Heart left ventricle (tissue), 16 donors: ENCODE results near the gene RORC. TPM values are rescaled to one million over a fixed set of nuclear protein-coding genes. Genes with fewer than 3 reads are reported as not detected.
"Not testable (repeated sequence)": the region's sequence is repeated elsewhere in the genome, so short reads cannot be mapped to it uniquely, and the experiment has no call there.

Experiments
- ATAC-seq, 4 donors: fragments of 200-7000 bp; cut with Tn5 transposase; one replicate each; pipeline ENCODE4 v1.9.1; 2020 to 2022; ENCODE audit warnings: moderate library complexity in 4 of 4, mild to moderate bottlenecking in 3 of 4, moderate number of reproducible peaks in 1 of 4
- DNase-seq, 5 donors: peaks; one replicate each; pipeline ENCODE4 v3.0.0-alpha.2; 2020
- H3K27ac ChIP-seq, 12 donors: fragments of 200-600 bp; sonication (generic) in 4 of 12; one replicate each; pipeline versions ENCODE4 v1.5.0 to v1.8.0; 2016 to 2022; ENCODE audit warnings: mild to moderate bottlenecking in 2 of 12
- H3K27me3 ChIP-seq, 9 donors: fragments of 200-600 bp; sonication (generic) in 2 of 9; one replicate each; pipeline versions ENCODE4 v1.5.1 to v1.8.0; 2016 to 2022; ENCODE audit warnings: mild to moderate bottlenecking in 3 of 9
- H3K36me3 ChIP-seq, 9 donors: fragments of 200-600 bp; sonication (generic) in 2 of 9; one replicate each; pipeline versions ENCODE4 v1.5.0 to v1.8.0; 2018 to 2022; ENCODE audit warnings: mild to moderate bottlenecking in 2 of 9
- H3K4me1 ChIP-seq, 12 donors: fragments of 200-600 bp; sonication (generic) in 4 of 12; one replicate each; pipeline versions ENCODE4 v1.5.0 to v1.8.0; 2016 to 2022; ENCODE audit warnings: mild to moderate bottlenecking in 3 of 12
- H3K4me3 ChIP-seq, 12 donors: fragments of 200-600 bp; sonication (generic) in 4 of 12; one replicate each; pipeline versions ENCODE4 v1.5.0 to v1.8.0; 2017 to 2022; ENCODE audit warnings: mild to moderate bottlenecking in 9 of 12, moderate library complexity in 4 of 12
- H3K9me3 ChIP-seq, 12 donors: fragments of 200-600 bp; sonication (generic) in 4 of 12; one replicate each; pipeline versions ENCODE4 v1.5.0 to v1.8.0; 2016 to 2022; ENCODE audit warnings: mild to moderate bottlenecking in 1 of 12
- CTCF ChIP-seq, 12 donors: fragments of 200-600 bp; sonication (generic) in 4 of 12; IDR thresholded peaks; one replicate each; pipeline versions ENCODE4 v1.5.0 to v1.8.0; 2018 to 2022; ENCODE audit warnings: antibody characterized with exemption in 12 of 12, mild to moderate bottlenecking in 5 of 12
- POLR2A ChIP-seq, 2 donors: fragments of 450-650 bp; IDR thresholded peaks; one replicate each; pipeline ENCODE4 v1.6.1; 2017; ENCODE audit warnings: antibody characterized with exemption in 2 of 2, mild to moderate bottlenecking in 2 of 2, moderate library complexity in 2 of 2
- WGBS, 4 donors: extraction: QIAGEN DNeasy Blood & Tissue Kit in 2 of 4; methylation state at CpG; one replicate each; pipeline versions ENCODE4 v1.1.5 to v1.1.7; 2013 to 2018; 5-methylcytosine and 5-hydroxymethylcytosine counted together
- intact Hi-C, 10 donors: fragments of 100-400 bp; cut with DNase I; formaldehyde crosslinking; loops; one replicate each; pipeline versions ENCODE4 v1.11.1 to v1.14.2; 2022
- polyA plus RNA-seq, 2 donors: library from polyadenylated mRNA; stranded (reverse); fragments of 200-250 nt; gene quantifications; one replicate each; pipeline ENCODE4 v1.2.3, GENCODE V29; 2013
- total RNA-seq, 9 donors: library from RNA; depleted of rRNA in 2 of 9; stranded (reverse); fragments of >200 nt in 2 of 9; fragmentation: NEBNext Ultra II Directional in 3 of 9; extraction: Animal tissue kit (Norgen Biotek cat#: 25700) in 3 of 9; gene quantifications; one replicate each; pipeline versions ENCODE4 v1.1.0 to v1.2.4, GENCODE V29; 2016 to 2023
- donor health status: ischemic (EF 13 %, LVEDD 7.1; RV severe dilation, severe dysfunction).
- donor health status: healthy with polysubstance abuse.
- donor health status: DM: no; HTN: yes; CAD: no.
- donor health status: DM: no; HTN: no; CAD: no.
- donor health status: ischemic (EF 25% LVEDD 6.9; RV normal size, moderate dysfunction).
- donor health status: ischemic (EF 25% LVEDD 5.7; RV mildly dilated, moderate dysfunction).
- donor health status: healthy.
- donor health status: DM: yes; HTN: yes; CAD: no.
- donor health status: ischemic (EF 35%, LVEDD 5.7; RV mildly dilated, moderate dysfunction).
- donor health status: nonischemic (EF 11% LVEDD 7.7; RV severe dilation, severe dysfunction).
- donor health status: DM: yes; HTN: yes; CAD: no.
- donor health status: PGD.
- donor health status: ischemic (EF 29% LVEDD 5.4; RV normal size, mild dysfunction).
- donor health status: nonischemic (EF 23%, LVEDD 6.1; RV moderate dilation, normal function).

The RORC gene
- total and polyA plus RNA-seq, 11 donors = 3.6 to 58.9 (median 11.8) TPM

DNA sequence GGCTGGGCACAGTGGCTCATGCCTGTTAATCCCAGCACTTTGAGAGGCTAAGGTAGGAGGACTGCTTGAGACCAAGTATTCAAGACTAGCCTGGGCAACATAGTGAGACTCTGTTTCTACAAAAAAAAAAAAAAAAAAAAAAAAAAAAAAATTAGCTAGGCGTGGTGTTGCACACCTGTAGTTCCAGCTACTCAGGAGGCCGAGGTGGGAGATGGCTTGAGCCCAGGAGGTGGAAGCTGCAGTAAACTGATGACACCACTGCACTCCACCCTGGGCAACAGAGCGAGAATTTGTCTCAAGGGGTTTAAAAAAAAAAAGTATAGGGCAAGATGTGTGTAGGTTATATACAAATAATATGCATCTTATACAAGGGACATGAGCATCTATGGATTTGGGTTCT is 43.9 kb downstream of the RORC start:
- DNase-seq (no peak), ATAC-seq (no peak)
- H3K9me3 ChIP-seq = no peaks in the 10 kb centered on the region
- WGBS, 4 donors = 91 to 95% (median 93%) methylated on average over 3 of the region's 3 CpGs
- TF ChIP-seq CTCF (IDR thresholded peaks at IDR 0.05) = no peak
- no peak for TF ChIP-seq POLR2A (IDR thresholded peaks at IDR 0.05)
- intact Hi-C loops = no loop called here
- H3K4me3 ChIP-seq = no peak overlapping the region
- H3K27ac ChIP-seq = no peak overlapping the region
- no peaks in the 10 kb centered on the region for H3K36me3 ChIP-seq
- no peaks in the 10 kb centered on the region for H3K27me3 ChIP-seq
- peaks cover 0 to 35% (median 14%) of the 10 kb centered on the region in 12 donors for H3K4me1 ChIP-seq

DNA sequence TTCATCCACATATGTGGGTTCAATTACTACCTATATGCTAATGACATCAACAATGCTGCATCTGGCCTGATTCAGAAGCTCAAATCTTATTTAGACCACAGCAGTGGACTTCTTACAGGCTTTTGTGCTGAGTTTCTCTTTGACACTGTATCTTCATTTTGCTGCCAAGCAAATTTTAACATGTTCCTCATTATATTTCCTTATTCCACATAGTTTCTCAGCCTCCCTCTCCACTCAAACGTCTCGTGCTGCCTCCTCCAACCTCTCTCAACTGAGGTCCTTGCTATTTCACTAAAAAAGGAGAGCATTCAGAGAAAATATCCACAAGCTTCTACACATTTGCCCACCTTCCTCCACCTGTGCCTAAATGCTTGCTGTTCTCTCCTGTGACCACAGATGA is 47.8 kb downstream of the RORC start:
- Histone ChIP-seq H3K9me3 (no peaks in the 10 kb centered on the region), H3K4me1 (peaks cover 0 to 20% (median 0%) of the 10 kb centered on the region in 12 donors), H3K27me3 (no peaks in the 10 kb centered on the region), H3K4me3 (peak overlapping the region in 1 of 12 donors; percentile 23), H3K36me3 (peaks cover 0 to 30% (median 17%) of the 10 kb centered on the region in 9 donors), H3K27ac (peak overlapping the region in 3 of 12 donors; percentile 3 to 83 (median 31))
- TF ChIP-seq POLR2A (IDR thresholded peaks at IDR 0.05) (no peak), CTCF (IDR thresholded peaks at IDR 0.05) (no peak)
- intact Hi-C loops = no loop called here
- DNase-seq (no peak), ATAC-seq (no peak)
- 59 to 68% (median 62%) methylated on average over 2 of the region's 2 CpGs for WGBS, 4 donors

DNA sequence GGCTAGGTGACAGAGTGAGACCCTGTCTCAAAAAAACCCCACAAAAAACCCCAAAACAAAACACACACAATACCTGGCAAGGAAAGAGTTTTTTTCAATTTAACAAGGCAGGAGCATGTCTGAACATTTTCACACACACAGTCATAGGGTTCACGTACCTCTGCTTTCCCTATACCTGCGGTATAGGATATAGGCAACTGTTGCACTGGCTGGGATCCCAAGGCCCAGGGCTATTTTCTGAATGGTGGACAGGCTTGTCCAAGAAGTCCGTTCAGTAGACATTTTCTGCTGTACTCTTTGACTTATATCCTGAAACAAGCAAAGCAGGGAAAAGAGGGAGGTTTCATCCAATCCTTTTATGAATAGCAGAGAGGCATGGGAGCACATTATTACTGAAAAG is 48.9 kb downstream of the RORC start:
- intact Hi-C loops = no loop called here
- Histone ChIP-seq H3K4me1 (peaks cover 0 to 20% (median 0%) of the 10 kb centered on the region in 12 donors), H3K27ac (peak overlapping the region in 1 of 12 donors; percentile 83), H3K36me3 (peaks cover 0 to 39% (median 27%) of the 10 kb centered on the region in 9 donors), H3K4me3 (no peak overlapping the region), H3K27me3 (no peaks in the 10 kb centered on the region), H3K9me3 (no peaks in the 10 kb centered on the region)
- TF ChIP-seq POLR2A (IDR thresholded peaks at IDR 0.05) (no peak), CTCF (IDR thresholded peaks at IDR 0.05) (no peak)
- DNase-seq (no peak), ATAC-seq (no peak)
- 90 to 95% (median 94%) methylated on average over 3 of the region's 3 CpGs for WGBS, 4 donors

- H3K9me3 ChIP-seq, H3K4me3 ChIP-seq, ATAC-seq, DNase-seq, intact Hi-C loops, H3K27me3 ChIP-seq: not testable (repeated sequence)
- WGBS, 4 donors = 88 to 94% (median 91%) methylated on average over 5 of the region's 5 CpGs
- Histone ChIP-seq H3K27ac (peak overlapping the region in 1 of 12 donors; percentile 83), H3K36me3 (peaks cover 0 to 40% (median 29%) of the 10 kb centered on the region in 9 donors), H3K4me1 (peaks cover 0 to 20% (median 0%) of the 10 kb centered on the region in 12 donors)
These were observed 49.6 kb downstream of the RORC start for GRCh38 chr1:151782026-151782425.

DNA sequence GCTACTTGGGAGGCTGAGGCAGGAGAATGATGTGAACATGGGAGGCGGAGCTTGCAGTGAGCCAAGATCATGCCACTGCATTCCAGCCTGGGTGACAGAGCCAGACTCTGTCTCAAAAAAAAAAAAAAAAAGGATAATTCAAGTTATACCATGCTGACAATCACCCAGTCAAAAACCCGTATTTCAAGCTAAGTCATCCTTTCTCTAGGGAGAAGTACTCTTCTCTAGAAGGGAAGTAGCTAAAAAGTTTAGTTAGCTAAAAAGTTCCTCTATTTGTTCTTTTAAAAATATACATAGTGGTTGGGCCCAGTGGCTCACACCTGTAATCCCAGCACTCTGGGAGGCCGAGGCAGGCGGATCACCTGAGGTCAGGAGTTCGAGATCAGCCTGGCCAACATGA is 50.9 kb downstream of the RORC start:
- intact Hi-C loops, H3K27me3 ChIP-seq: not testable (repeated sequence)

More for the DNA sequence above, 50.9 kb downstream of the RORC start:
- 93 to 97% (median 95%) methylated on average over 5 of the region's 5 CpGs for WGBS, 4 donors
- peak overlapping the region in 1 of 12 donors; percentile 8 for H3K27ac ChIP-seq
- peaks cover 0 to 20% (median 0%) of the 10 kb centered on the region in 12 donors for H3K4me1 ChIP-seq
- ATAC-seq, H3K9me3 ChIP-seq, H3K4me3 ChIP-seq, DNase-seq: not testable (repeated sequence)
- peaks cover 0 to 53% (median 35%) of the 10 kb centered on the region in 9 donors for H3K36me3 ChIP-seq
